A549 (cell line): ENCODE results near the gene ARHGAP32.

Experiments used
- CEBPB ChIP-seq, 2 experiments: fragments of >200 bp in 1 of 2; sonication (Bioruptor Twin) in 1 of 2; formaldehyde crosslinking in 1 of 2; IDR thresholded peaks; 2 replicates each; pipeline ENCODE4 v1.6.1; 2012 to 2016
- CHD2 ChIP-seq: fragments of 150-350 bp; IDR thresholded peaks from 2 replicates; pipeline ENCODE4 v1.6.1; 2014; ENCODE audit warnings: low read length; ENCODE audit not compliant: partially characterized antibody
- EP300 ChIP-seq, 2 experiments: fragments of >200 bp; sonication (Bioruptor Twin); formaldehyde crosslinking; IDR thresholded peaks; 2 replicates in 1 of 2; 3 replicates in 1 of 2; pipeline ENCODE4 v1.6.1; 2016 to 2017
- FOSL2 ChIP-seq, 2 experiments: fragments of 450-650 bp in 1 of 2; fragments of >200 bp in 1 of 2; sonication (Bioruptor Twin) in 1 of 2; formaldehyde crosslinking; IDR thresholded peaks; 2 replicates each; pipeline versions ENCODE4 v1.5.0 to v1.6.1; 2016 to 2020; ENCODE audit warnings: mild to moderate bottlenecking in 1 of 2, moderate library complexity in 1 of 2
- GATA3 ChIP-seq: IDR thresholded peaks from 2 replicates; pipeline ENCODE4 v1.6.1; 2012; ENCODE audit warnings: borderline replicate concordance
- HOXA7 ChIP-seq: fragments of 250-450 bp; sonication (Bioruptor Pico); IDR thresholded peaks from 2 replicates; pipeline ENCODE4 v1.5.0; 2020; ENCODE audit warnings: mild to moderate bottlenecking, moderate library complexity
- KDM5A ChIP-seq: fragments of 200-600 bp; sonication (generic); IDR thresholded peaks from 2 replicates; pipeline ENCODE4 v1.6.1; 2016; ENCODE audit warnings: antibody characterized with exemption, mild to moderate bottlenecking
- NFE2L2 ChIP-seq: fragments of 150-350 bp; conservative IDR thresholded peaks from 2 replicates; pipeline ENCODE4 v1.6.1; 2014; ENCODE audit warnings: low read length
- POLR2A ChIP-seq: IDR thresholded peaks from 2 replicates; pipeline ENCODE4 v1.6.1; 2012; ENCODE audit warnings: mild to moderate bottlenecking, low read length
- RAD21 ChIP-seq, 2 experiments: fragments of >200 bp in 1 of 2; sonication (Bioruptor Twin) in 1 of 2; formaldehyde crosslinking in 1 of 2; IDR thresholded peaks in 1 of 2; conservative IDR thresholded peaks in 1 of 2; 2 replicates in 1 of 2; 3 replicates in 1 of 2; pipeline ENCODE4 v1.6.1; 2012 to 2018; ENCODE audit warnings: inconsistent platforms in 1 of 2
- TF ChIP-seq, protein P1 (sequence below): fragments of >200 bp; sonication (Bioruptor Twin); formaldehyde crosslinking; IDR thresholded peaks from 3 replicates; pipeline ENCODE4 v1.5.1; 2016
- TF ChIP-seq, protein P2 (sequence below): fragments of 450-650 bp; IDR thresholded peaks from 2 replicates; pipeline ENCODE4 v1.6.1; 2014; ENCODE audit warnings: antibody characterized with exemption

DNA sequence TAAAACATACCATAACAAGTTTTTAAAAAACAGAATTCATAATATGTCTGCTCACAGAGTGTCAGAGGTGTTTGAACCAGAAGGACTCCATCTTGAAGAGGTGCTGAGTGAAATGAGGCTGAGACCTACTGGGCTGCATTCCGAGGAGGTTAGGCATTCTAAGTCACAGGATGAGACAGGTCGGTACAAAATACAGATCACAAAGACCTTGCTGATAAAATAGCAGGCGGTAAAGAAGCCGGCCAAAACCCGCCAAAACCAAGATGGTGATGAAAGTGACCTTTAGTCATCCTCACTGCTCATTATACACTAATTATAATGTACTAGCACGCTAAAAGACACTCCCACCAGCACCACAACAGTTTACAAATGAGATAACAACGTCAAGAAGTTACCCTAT is 116.4 kb downstream of the ARHGAP32 start:
- TF ChIP-seq EP300 (IDR thresholded peaks at IDR 0.05) (no peak), KDM5A (no peak), CEBPB (IDR thresholded peaks at IDR 0.05) (no peak), POLR2A (no peak), GATA3 (no peak), FOSL2 (IDR thresholded peaks at IDR 0.05) (no peak), FOSL2 (CRISPR knock-in tag; IDR thresholded peaks at IDR 0.05) (no peak), HOXA7 (CRISPR knock-in tag) (no peak), NFE2L2 (no peak), CHD2 (no peak), RAD21 (conservative IDR thresholded peaks at IDR 0.05 in 1 of 2, IDR thresholded peaks at IDR 0.05 in 1 of 2) (no peak)
- TF ChIP-seq, protein P1, sequence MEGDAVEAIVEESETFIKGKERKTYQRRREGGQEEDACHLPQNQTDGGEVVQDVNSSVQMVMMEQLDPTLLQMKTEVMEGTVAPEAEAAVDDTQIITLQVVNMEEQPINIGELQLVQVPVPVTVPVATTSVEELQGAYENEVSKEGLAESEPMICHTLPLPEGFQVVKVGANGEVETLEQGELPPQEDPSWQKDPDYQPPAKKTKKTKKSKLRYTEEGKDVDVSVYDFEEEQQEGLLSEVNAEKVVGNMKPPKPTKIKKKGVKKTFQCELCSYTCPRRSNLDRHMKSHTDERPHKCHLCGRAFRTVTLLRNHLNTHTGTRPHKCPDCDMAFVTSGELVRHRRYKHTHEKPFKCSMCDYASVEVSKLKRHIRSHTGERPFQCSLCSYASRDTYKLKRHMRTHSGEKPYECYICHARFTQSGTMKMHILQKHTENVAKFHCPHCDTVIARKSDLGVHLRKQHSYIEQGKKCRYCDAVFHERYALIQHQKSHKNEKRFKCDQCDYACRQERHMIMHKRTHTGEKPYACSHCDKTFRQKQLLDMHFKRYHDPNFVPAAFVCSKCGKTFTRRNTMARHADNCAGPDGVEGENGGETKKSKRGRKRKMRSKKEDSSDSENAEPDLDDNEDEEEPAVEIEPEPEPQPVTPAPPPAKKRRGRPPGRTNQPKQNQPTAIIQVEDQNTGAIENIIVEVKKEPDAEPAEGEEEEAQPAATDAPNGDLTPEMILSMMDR, result no peak
- TF ChIP-seq, protein P2, sequence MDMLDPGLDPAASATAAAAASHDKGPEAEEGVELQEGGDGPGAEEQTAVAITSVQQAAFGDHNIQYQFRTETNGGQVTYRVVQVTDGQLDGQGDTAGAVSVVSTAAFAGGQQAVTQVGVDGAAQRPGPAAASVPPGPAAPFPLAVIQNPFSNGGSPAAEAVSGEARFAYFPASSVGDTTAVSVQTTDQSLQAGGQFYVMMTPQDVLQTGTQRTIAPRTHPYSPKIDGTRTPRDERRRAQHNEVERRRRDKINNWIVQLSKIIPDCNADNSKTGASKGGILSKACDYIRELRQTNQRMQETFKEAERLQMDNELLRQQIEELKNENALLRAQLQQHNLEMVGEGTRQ, result no peak
